Activated naive CD4-positive, alpha-beta T cell treated with anti-CD3 and anti-CD28 coated beads for 36 hours (primary cell): ENCODE data around the gene CD163. TPM values are rescaled to one million over a fixed set of nuclear protein-coding genes. Genes with fewer than 3 reads are reported as not detected.

ENCODE experiments used
- CTCF ChIA-PET: fragments of 350-600 bp; sonication (Branson Sonifier 250); formaldehyde crosslinking; loops from one replicate; lab custom pipeline; 2021; ENCODE audit warnings: antibody characterized with exemption; lab: Charles Lee
- DNase-seq: peaks from one replicate; pipeline ENCODE4 v3.0.0-alpha.2; 2020
- H3K27ac Mint-ChIP-seq: one replicate; pipeline ENCODE4 v1.8.0; 2021; ENCODE audit warnings: mild to moderate bottlenecking, mixed read lengths
- H3K27me3 Mint-ChIP-seq: one replicate; pipeline ENCODE4 v1.8.0; 2021; ENCODE audit warnings: low read depth, mixed read lengths
- H3K36me3 Mint-ChIP-seq: one replicate; pipeline ENCODE4 v1.8.0; 2021; ENCODE audit warnings: low read depth, mixed read lengths
- H3K4me1 Mint-ChIP-seq: one replicate; pipeline ENCODE4 v1.8.0; 2021; ENCODE audit warnings: low read depth, mixed read lengths
- H3K4me3 Mint-ChIP-seq: one replicate; pipeline ENCODE4 v1.8.0; 2021; ENCODE audit warnings: mild to moderate bottlenecking, moderate library complexity, mixed read lengths
- H3K9me3 Mint-ChIP-seq: one replicate; pipeline ENCODE4 v1.8.0; 2021; ENCODE audit warnings: mixed read lengths
- intact Hi-C: fragments of 100-400 bp; cut with micrococcal nuclease; formaldehyde crosslinking; loops from one replicate; pipeline ENCODE4 v1.15.1; 2023
- total RNA-seq, 2 experiments: library from RNA; stranded (reverse); gene quantifications; one replicate each; pipeline ENCODE4 v1.2.3, GENCODE V29; 2021

The CD163 gene
- total RNA-seq, 2 experiments from 2014 or later, result not detected

GRCh38 chr12:7493006-7493405 is 10.6 kb downstream of the CD163 start:
- no peaks in the 10 kb centered on the region for H3K9me3 Mint-ChIP-seq
- H3K36me3 Mint-ChIP-seq, result no peaks in the 10 kb centered on the region
- intact Hi-C loops, result no loop called here

DNA sequence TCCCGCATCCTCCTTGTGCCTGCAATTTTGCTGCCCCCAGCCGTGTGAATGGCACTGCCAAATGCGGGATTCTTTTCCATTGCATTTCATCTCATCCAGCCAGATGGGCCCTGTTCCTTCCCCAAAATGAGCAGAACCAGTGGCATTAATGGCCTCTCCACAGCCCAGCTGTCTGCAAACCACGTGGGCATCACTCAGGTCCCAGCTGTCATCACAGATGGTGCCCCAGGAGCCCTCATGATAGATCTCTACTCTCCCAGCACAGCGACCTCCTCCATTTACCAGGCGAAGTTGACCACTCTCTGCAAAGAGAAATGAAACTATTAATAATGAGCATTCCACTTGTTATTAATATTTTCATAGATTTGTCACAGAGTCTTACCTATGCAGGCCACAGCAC is 17.1 kb downstream of the CD163 start:
- intact Hi-C loops, result no loop called here
- H3K9me3 Mint-ChIP-seq, result no peaks in the 10 kb centered on the region
- no peaks in the 10 kb centered on the region for H3K36me3 Mint-ChIP-seq
- no peak overlapping the region for H3K4me3 Mint-ChIP-seq
- DNase-seq, result no peak
- no peaks in the 10 kb centered on the region for H3K4me1 Mint-ChIP-seq
- H3K27ac Mint-ChIP-seq, result no peak overlapping the region
- CTCF ChIA-PET, result no interaction called here
- H3K27me3 Mint-ChIP-seq, result no peaks in the 10 kb centered on the region

More at GRCh38 chr12:7493006-7493405, 10.6 kb downstream of the CD163 start:
- H3K4me1 Mint-ChIP-seq, result no peaks in the 10 kb centered on the region
- CTCF ChIA-PET, result no interaction called here
- H3K27me3 Mint-ChIP-seq, result peaks cover 12% of the 10 kb centered on the region
- no peak for DNase-seq
- no peak overlapping the region for H3K4me3 Mint-ChIP-seq
- no peak overlapping the region for H3K27ac Mint-ChIP-seq

GRCh38 chr12:7485095-7485494 is 18.5 kb downstream of the CD163 start:
- no peaks in the 10 kb centered on the region for H3K36me3 Mint-ChIP-seq
- no peak for DNase-seq
- H3K27ac Mint-ChIP-seq, result no peak overlapping the region
- H3K9me3 Mint-ChIP-seq, result no peaks in the 10 kb centered on the region
- no peaks in the 10 kb centered on the region for H3K27me3 Mint-ChIP-seq
- CTCF ChIA-PET, result no interaction called here
- H3K4me1 Mint-ChIP-seq, result no peaks in the 10 kb centered on the region
- intact Hi-C loops, result no loop called here
- no peak overlapping the region for H3K4me3 Mint-ChIP-seq

DNA sequence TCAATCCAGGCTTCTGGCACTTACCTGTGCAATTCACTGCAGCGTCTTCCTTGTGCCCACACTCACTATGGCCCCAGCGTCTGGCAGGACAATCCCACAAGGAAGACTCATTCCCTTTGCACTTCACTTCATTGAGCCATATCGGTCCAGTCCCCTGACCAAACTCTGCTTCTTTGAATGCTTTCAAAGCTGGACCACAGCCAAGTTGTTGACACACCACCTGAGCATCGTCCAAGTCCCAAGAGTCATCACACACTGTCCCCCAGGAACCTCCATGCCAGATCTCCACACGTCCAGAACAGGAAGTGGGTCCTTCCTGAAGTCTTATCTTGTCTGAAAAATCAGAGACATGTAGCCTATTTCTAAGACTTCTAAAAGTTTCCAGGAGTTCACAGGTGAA is 20.2 kb downstream of the CD163 start:
- CTCF ChIA-PET, result no interaction called here

GRCh38 chr12:7479771-7480170 is 23.8 kb downstream of the CD163 start:
- no peaks in the 10 kb centered on the region for H3K36me3 Mint-ChIP-seq
- no peak for DNase-seq
- intact Hi-C loops, result no loop called here
- CTCF ChIA-PET, result no interaction called here
- no peaks in the 10 kb centered on the region for H3K27me3 Mint-ChIP-seq
- H3K9me3 Mint-ChIP-seq, result no peaks in the 10 kb centered on the region
- H3K4me1 Mint-ChIP-seq, result no peaks in the 10 kb centered on the region
- no peak overlapping the region for H3K4me3 Mint-ChIP-seq
- H3K27ac Mint-ChIP-seq, result no peak overlapping the region

More for the DNA sequence above, 20.2 kb downstream of the CD163 start:
- intact Hi-C loops, result no loop called here
- DNase-seq, result no peak
- Mint-ChIP-seq H3K27me3 (no peaks in the 10 kb centered on the region), H3K27ac (no peak overlapping the region), H3K36me3 (no peaks in the 10 kb centered on the region), H3K9me3 (no peaks in the 10 kb centered on the region), H3K4me1 (no peaks in the 10 kb centered on the region), H3K4me3 (no peak overlapping the region)

- H3K9me3 Mint-ChIP-seq, result peaks cover 6% of the 10 kb centered on the region
- CTCF ChIA-PET, result no interaction called here
- no peaks in the 10 kb centered on the region for H3K36me3 Mint-ChIP-seq
- intact Hi-C loops, result no loop called here
- no peak overlapping the region for H3K4me3 Mint-ChIP-seq
- H3K27me3 Mint-ChIP-seq, result peaks cover 4% of the 10 kb centered on the region
- H3K27ac Mint-ChIP-seq, result no peak overlapping the region
- no peak for DNase-seq
- no peaks in the 10 kb centered on the region for H3K4me1 Mint-ChIP-seq
Observed at GRCh38 chr12:7472060-7472459, 31.5 kb downstream of the CD163 start.

- peak; percentile 75 for DNase-seq
- intact Hi-C loops, result loop anchor here (1.0 to 5.0 kb wide), 4 partner anchors 88 to 318 kb away; no protein-coding TSS in a partner anchor
- no peaks in the 10 kb centered on the region for H3K4me1 Mint-ChIP-seq
- CTCF ChIA-PET, result interaction anchor here (0.6 to 3.7 kb wide), 16 partner anchors 12 to 659 kb away, joined by 3 to 22 read pairs (median 3); no protein-coding TSS in a partner anchor
- H3K4me3 Mint-ChIP-seq, result no peak overlapping the region
- H3K9me3 Mint-ChIP-seq, result no peaks in the 10 kb centered on the region
- no peak overlapping the region for H3K27ac Mint-ChIP-seq
- H3K27me3 Mint-ChIP-seq, result peaks cover 5% of the 10 kb centered on the region
- no peaks in the 10 kb centered on the region for H3K36me3 Mint-ChIP-seq
Observed at GRCh38 chr12:7460375-7461259, 43.0 kb downstream of the CD163 start.

- no peaks in the 10 kb centered on the region for H3K36me3 Mint-ChIP-seq
- no peak overlapping the region for H3K4me3 Mint-ChIP-seq
- DNase-seq, result no peak
- no peaks in the 10 kb centered on the region for H3K27me3 Mint-ChIP-seq
- CTCF ChIA-PET, result interaction anchor here (0.7 to 3.7 kb wide), 11 partner anchors 16 to 660 kb away, joined by 3 to 22 read pairs (median 4); no protein-coding TSS in a partner anchor
- intact Hi-C loops, result loop anchor here (1.0 to 5.0 kb wide), 4 partner anchors 88 to 317 kb away; no protein-coding TSS in a partner anchor
- no peak overlapping the region for H3K27ac Mint-ChIP-seq
- H3K9me3 Mint-ChIP-seq, result no peaks in the 10 kb centered on the region
- no peaks in the 10 kb centered on the region for H3K4me1 Mint-ChIP-seq
Observed at GRCh38 chr12:7459973-7460372, 43.6 kb downstream of the CD163 start.

DNA sequence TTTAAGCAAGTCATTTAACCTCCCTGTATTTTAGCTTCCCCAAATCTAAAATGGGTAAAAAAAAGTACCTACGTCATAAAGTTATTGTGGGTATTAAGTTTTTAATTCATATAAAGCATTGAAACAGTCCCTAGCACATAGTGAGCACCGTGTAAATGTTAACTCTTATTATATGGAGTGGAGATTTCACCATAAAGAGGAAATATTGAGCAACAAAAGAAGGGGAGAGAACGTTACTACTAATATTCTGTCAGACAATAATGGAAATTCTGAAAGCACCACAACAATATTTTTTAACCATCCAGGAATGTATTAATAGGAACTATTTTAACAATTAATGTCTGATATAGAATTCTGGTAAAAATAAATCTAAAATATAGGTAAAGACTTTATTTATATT is 51.8 kb downstream of the CD163 start:
- Mint-ChIP-seq H3K9me3 (peaks cover 2% of the 10 kb centered on the region), H3K4me1 (no peaks in the 10 kb centered on the region), H3K4me3 (no peak overlapping the region), H3K27ac (no peak overlapping the region), H3K27me3 (peaks cover 2% of the 10 kb centered on the region), H3K36me3 (no peaks in the 10 kb centered on the region)
- intact Hi-C loops, result no loop called here
- CTCF ChIA-PET, result interaction anchor here (0.7 kb wide), 1 partner anchor 595 kb away, joined by 4 read pairs; no protein-coding TSS in a partner anchor
- DNase-seq, result no peak

GRCh38 chr12:7450667-7451066 is 52.9 kb downstream of the CD163 start:
- H3K27me3 Mint-ChIP-seq, result peaks cover 2% of the 10 kb centered on the region
- no peak for DNase-seq
- H3K4me1 Mint-ChIP-seq, result no peaks in the 10 kb centered on the region
- H3K9me3 Mint-ChIP-seq, result peaks cover 2% of the 10 kb centered on the region
- intact Hi-C loops, result no loop called here
- no peak overlapping the region for H3K27ac Mint-ChIP-seq
- no peak overlapping the region for H3K4me3 Mint-ChIP-seq
- CTCF ChIA-PET, result no interaction called here
- no peaks in the 10 kb centered on the region for H3K36me3 Mint-ChIP-seq

DNA sequence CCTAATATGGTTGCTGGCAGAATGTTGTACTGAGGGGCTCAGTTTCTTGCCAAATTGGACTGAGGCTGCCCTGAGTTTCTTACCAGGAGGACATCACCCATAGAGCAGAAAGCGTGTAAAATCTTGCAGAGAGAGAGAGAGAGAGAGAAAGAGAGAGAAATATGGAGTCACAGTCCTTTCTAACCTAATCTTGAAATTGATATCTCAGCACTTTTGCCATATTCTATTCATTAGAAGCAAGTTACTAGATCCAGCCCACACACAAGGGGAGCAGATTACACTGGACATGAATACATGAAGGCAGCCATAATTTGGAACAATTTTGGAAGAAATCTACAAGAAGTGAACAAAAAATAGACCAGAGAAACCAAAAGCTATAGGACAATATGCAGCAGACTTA is 55.5 kb downstream of the CD163 start:
- peaks cover 2% of the 10 kb centered on the region for H3K27me3 Mint-ChIP-seq
- CTCF ChIA-PET, result no interaction called here
- intact Hi-C loops, result no loop called here
- H3K36me3 Mint-ChIP-seq, result no peaks in the 10 kb centered on the region
- no peak overlapping the region for H3K4me3 Mint-ChIP-seq
- H3K27ac Mint-ChIP-seq, result no peak overlapping the region
- no peaks in the 10 kb centered on the region for H3K9me3 Mint-ChIP-seq
- no peaks in the 10 kb centered on the region for H3K4me1 Mint-ChIP-seq
- no peak for DNase-seq

DNA sequence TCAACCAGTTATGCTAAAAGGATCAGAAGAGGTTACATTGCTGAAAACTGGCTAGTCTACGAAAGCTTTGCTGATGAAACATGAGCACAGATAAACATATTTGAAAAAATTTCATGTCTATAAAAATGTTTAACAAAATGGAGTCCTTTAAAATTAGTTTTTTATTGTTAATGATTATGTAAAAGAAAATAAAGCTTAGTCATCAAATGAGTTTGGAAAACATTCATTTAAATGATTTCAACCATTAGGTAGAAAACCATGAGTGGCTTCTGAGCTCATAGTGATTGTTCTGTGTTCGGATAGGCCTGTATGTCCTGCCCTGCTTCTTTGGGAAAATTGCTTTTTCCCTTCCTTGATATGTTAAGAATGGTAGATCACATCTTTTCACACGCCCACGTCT is 59.0 kb downstream of the CD163 start:
- intact Hi-C loops, result no loop called here
- Mint-ChIP-seq H3K27me3 (peaks cover 15% of the 10 kb centered on the region), H3K27ac (no peak overlapping the region), H3K36me3 (no peaks in the 10 kb centered on the region), H3K4me1 (peaks cover 3% of the 10 kb centered on the region), H3K4me3 (no peak overlapping the region), H3K9me3 (no peaks in the 10 kb centered on the region)
- CTCF ChIA-PET, result interaction anchor here (0.8 kb wide), 1 partner anchor 16 kb away, joined by 3 read pairs; no protein-coding TSS in a partner anchor
- no peak for DNase-seq

GRCh38 chr12:7444076-7444475 is 59.5 kb downstream of the CD163 start, which contains the start of gene CD163L1:
Gene CD163L1 (minus strand): TSS chr12:7444153. CDS start chr12:7444127, 26 bp downstream.
- no peaks in the 10 kb centered on the region for H3K36me3 Mint-ChIP-seq
- H3K4me3 Mint-ChIP-seq, result no peak within 1 kb of the TSS
- peaks cover 4% of the 10 kb centered on the region for H3K4me1 Mint-ChIP-seq
- intact Hi-C loops, result no loop called here
- peaks cover 19% of the 10 kb centered on the region for H3K27me3 Mint-ChIP-seq
- H3K9me3 Mint-ChIP-seq, result no peaks in the 10 kb centered on the region
- CTCF ChIA-PET, result interaction anchor here (0.8 kb wide), 1 partner anchor 16 kb away, joined by 3 read pairs; no protein-coding TSS in a partner anchor
- H3K27ac Mint-ChIP-seq, result no peak within 1 kb of the TSS
- DNase-seq, result no peak
